ENCODE measurements around the gene SEMA7A. TPM values are rescaled to one million over a fixed set of nuclear protein-coding genes. Genes with fewer than 3 reads are reported as not detected.
A peak's percentile ranks its signal among the peaks of the same experiment; 100 is the strongest.
"Not testable (repeated sequence)": the region's sequence is repeated elsewhere in the genome, so short reads cannot be mapped to it uniquely, and the experiment has no call there.

Gene SEMA7A
- total RNA-seq, 1 experiment from 2014 or later, result 0.45 TPM

DNA sequence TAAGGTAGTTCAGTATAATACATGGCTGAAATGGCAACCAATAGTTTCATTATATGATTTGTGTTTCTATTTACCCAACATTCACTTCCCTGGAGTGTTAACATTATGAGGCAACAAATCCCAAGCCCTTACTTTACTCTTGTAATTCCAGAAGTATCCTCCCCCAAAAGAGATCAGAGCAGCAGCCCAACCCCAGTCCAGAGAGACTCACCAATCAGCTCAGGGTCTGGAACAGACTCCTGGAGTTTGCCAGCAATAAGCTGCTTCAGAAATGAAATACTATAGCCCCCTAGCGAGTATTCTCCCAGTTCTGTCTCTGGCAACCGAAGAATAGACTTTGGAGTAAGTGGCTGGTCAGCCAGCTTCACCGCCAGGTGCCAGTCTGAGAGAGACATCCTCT is 24.7 kb upstream of the SEMA7A start:
- H3K4me1 ChIP-seq (ENCODE audit: insufficient read depth, low read length, poor library complexity, severe bottlenecking), result no peaks in the 10 kb centered on the region
- ChIA-PET CTCF (no interaction called here), POLR2A (ENCODE audit: low non-redundant PET) (no interaction called here)
- no peak overlapping the region for H3K27ac ChIP-seq (ENCODE audit: low read depth, low read length, poor library complexity, severe bottlenecking)
- H3K9me3 ChIP-seq (ENCODE audit: low read depth, low read length, poor library complexity, severe bottlenecking), result no peaks in the 10 kb centered on the region
- H3K4me3 ChIP-seq (ENCODE audit: low read depth, low read length, poor library complexity, severe bottlenecking), result no peak overlapping the region
- H3K36me3 ChIP-seq (ENCODE audit: insufficient read depth, low read length, poor library complexity, severe bottlenecking), result peaks cover 5% of the 10 kb centered on the region
- peak; percentile 24 for DNase-seq (ENCODE audit: low spot score)
- TF ChIP-seq EZH2 (IDR thresholded peaks at IDR 0.05; ENCODE audit: borderline replicate concordance, low read depth, low read length, poor library complexity, severe bottlenecking), result no peak
- TF ChIP-seq, protein P1, sequence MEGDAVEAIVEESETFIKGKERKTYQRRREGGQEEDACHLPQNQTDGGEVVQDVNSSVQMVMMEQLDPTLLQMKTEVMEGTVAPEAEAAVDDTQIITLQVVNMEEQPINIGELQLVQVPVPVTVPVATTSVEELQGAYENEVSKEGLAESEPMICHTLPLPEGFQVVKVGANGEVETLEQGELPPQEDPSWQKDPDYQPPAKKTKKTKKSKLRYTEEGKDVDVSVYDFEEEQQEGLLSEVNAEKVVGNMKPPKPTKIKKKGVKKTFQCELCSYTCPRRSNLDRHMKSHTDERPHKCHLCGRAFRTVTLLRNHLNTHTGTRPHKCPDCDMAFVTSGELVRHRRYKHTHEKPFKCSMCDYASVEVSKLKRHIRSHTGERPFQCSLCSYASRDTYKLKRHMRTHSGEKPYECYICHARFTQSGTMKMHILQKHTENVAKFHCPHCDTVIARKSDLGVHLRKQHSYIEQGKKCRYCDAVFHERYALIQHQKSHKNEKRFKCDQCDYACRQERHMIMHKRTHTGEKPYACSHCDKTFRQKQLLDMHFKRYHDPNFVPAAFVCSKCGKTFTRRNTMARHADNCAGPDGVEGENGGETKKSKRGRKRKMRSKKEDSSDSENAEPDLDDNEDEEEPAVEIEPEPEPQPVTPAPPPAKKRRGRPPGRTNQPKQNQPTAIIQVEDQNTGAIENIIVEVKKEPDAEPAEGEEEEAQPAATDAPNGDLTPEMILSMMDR (conservative IDR thresholded peaks at IDR 0.05; ENCODE audit: low read depth, low read length), result no peak
- BruUV-seq (replicated peaks), result no TSS peak
- intact Hi-C loops (cut with micrococcal nuclease; ENCODE audit: unreplicated experiment), result no loop called here
- no peaks in the 10 kb centered on the region for H3K27me3 ChIP-seq (replicated peaks; ENCODE audit: insufficient read depth, low read depth, low read length, poor library complexity)

DNA sequence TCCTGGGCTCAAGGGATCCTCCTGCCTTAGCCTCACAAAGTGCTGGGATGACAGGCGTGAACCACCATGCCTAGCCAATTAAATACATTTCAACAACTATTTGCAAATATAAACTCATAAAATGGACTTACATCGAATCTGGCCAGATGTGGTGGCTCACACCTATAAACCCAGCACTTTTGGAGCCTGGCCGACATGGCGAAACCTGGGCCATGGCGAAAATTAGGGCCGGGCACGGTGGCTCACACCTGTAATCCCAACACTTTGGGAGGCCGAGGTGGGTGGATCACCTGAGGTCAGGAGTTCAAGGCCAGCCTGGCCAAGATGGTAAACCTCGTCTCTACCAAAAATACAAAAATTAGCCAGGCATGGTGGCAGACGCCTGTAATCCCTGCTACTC is 23.3 kb upstream of the SEMA7A start:
- CTCF ChIA-PET; H3K4me1 ChIP-seq (ENCODE audit: insufficient read depth, low read length, poor library complexity, severe bottlenecking); H3K9me3 ChIP-seq (ENCODE audit: low read depth, low read length, poor library complexity, severe bottlenecking); H3K27ac ChIP-seq (ENCODE audit: low read depth, low read length, poor library complexity, severe bottlenecking); H3K4me3 ChIP-seq (ENCODE audit: low read depth, low read length, poor library complexity, severe bottlenecking); POLR2A ChIA-PET (ENCODE audit: low non-redundant PET); H3K36me3 ChIP-seq (ENCODE audit: insufficient read depth, low read length, poor library complexity, severe bottlenecking); BruUV-seq (replicated peaks); intact Hi-C loops (cut with micrococcal nuclease; ENCODE audit: unreplicated experiment); H3K27me3 ChIP-seq (replicated peaks; ENCODE audit: insufficient read depth, low read depth, low read length, poor library complexity); DNase-seq (ENCODE audit: low spot score): not testable (repeated sequence)

DNA sequence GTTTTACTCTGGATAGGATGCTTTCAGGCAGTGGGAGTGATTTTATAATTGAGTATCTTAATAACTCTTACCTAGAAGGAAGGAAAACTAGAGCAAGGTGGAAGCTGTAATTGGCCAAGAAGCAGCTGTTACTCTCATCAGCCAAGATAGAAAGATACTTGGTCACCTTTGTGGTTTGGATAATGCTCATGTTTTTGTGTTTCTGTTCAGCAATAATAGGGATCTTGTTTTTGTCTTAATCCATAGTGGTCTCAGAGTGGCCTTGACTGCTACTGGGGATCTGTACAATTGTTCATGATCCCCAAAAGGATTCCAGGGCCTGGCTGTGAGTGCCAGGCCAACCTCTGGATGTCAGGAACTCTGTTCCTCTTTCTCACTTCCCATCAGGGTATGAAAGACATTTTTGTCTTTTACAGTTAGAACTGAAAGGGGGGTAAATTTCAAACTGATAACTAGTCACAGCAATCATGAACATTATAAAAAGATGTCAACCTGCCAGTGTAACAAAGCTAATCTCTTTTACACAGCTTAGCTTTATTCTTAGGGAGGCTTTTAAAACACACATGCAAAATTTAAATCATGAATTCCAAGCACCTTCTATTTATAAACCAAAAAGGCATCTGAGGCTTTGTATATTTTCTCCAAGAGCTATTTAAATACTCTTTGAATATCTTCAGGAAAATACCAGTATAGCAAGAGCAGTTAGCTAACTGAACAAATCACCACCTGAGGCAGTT is 21.2 kb upstream of the SEMA7A start:
- DNase-seq (ENCODE audit: low spot score), result no peak
- CTCF ChIA-PET, result interaction anchor here (0.6 kb wide), 1 partner anchor 42 kb away, joined by 4 read pairs; no protein-coding TSS in a partner anchor
- POLR2A ChIA-PET (ENCODE audit: low non-redundant PET), result no interaction called here
- Histone ChIP-seq H3K9me3 (ENCODE audit: low read depth, low read length, poor library complexity, severe bottlenecking) (no peaks in the 10 kb centered on the region), H3K36me3 (ENCODE audit: insufficient read depth, low read length, poor library complexity, severe bottlenecking) (peaks cover 5% of the 10 kb centered on the region), H3K27ac (ENCODE audit: low read depth, low read length, poor library complexity, severe bottlenecking) (no peak overlapping the region), H3K27me3 (replicated peaks; ENCODE audit: insufficient read depth, low read depth, low read length, poor library complexity) (no peaks in the 10 kb centered on the region), H3K4me1 (ENCODE audit: insufficient read depth, low read length, poor library complexity, severe bottlenecking) (no peaks in the 10 kb centered on the region), H3K4me3 (ENCODE audit: low read depth, low read length, poor library complexity, severe bottlenecking) (no peak overlapping the region)
- intact Hi-C loops (cut with micrococcal nuclease; ENCODE audit: unreplicated experiment), result no loop called here
- BruUV-seq (replicated peaks), result no TSS peak
- TF ChIP-seq, protein P1 (conservative IDR thresholded peaks at IDR 0.05; ENCODE audit: low read depth, low read length), result no peak
- TF ChIP-seq EZH2 (IDR thresholded peaks at IDR 0.05; ENCODE audit: borderline replicate concordance, low read depth, low read length, poor library complexity, severe bottlenecking), result no peak

Measured in A673 (cell line).